SK-N-SH treated with all-trans-retinoic acid at 6 μM for 48 hours (cell line): ENCODE data around the gene SIGLEC10.

Experiments
- ARNTL ChIP-seq: fragments of 450-650 bp; formaldehyde crosslinking; IDR thresholded peaks from 2 replicates; pipeline ENCODE4 v1.5.0; 2020; ENCODE audit warnings: low read depth, mild to moderate bottlenecking, moderate library complexity, borderline replicate concordance
- BACH2 ChIP-seq: fragments of 250-450 bp; sonication (Bioruptor Pico); IDR thresholded peaks from 2 replicates; pipeline ENCODE4 v1.9.0; 2021; ENCODE audit warnings: mild to moderate bottlenecking, borderline replicate concordance
- CREB5 ChIP-seq: fragments of 250-450 bp; sonication (Bioruptor Pico); IDR thresholded peaks from 2 replicates; pipeline ENCODE4 v1.5.1; 2020; ENCODE audit warnings: low read depth, mild to moderate bottlenecking, moderate library complexity
- CSDC2 ChIP-seq: fragments of 250-450 bp; sonication (Bioruptor Pico); IDR thresholded peaks from 2 replicates; pipeline ENCODE4 v1.5.0; 2020; ENCODE audit warnings: mild to moderate bottlenecking, moderate library complexity
- CSRNP3 ChIP-seq: fragments of 250-450 bp; sonication (Bioruptor Pico); IDR thresholded peaks from 2 replicates; pipeline ENCODE4 v1.5.1; 2021; ENCODE audit warnings: mild to moderate bottlenecking, moderate library complexity
- POU6F1 ChIP-seq: fragments of 250-450 bp; sonication (Bioruptor Pico); IDR thresholded peaks from 2 replicates; pipeline ENCODE4 v1.8.0; 2021; ENCODE audit warnings: low read depth, mild to moderate bottlenecking, moderate library complexity, borderline replicate concordance
- RARB ChIP-seq: fragments of 250-450 bp; sonication (Bioruptor Pico); IDR thresholded peaks from 2 replicates; pipeline ENCODE4 v1.8.0; 2021; ENCODE audit warnings: mild to moderate bottlenecking, moderate library complexity
- SNAI2 ChIP-seq: fragments of 250-450 bp; sonication (Bioruptor Pico); IDR thresholded peaks from 2 replicates; pipeline ENCODE4 v1.5.0; 2020; ENCODE audit warnings: mild to moderate bottlenecking, moderate library complexity
- TCF4 ChIP-seq: fragments of 250-450 bp; sonication (Bioruptor Pico); IDR thresholded peaks from 2 replicates; pipeline ENCODE4 v1.8.0; 2021; ENCODE audit warnings: mild to moderate bottlenecking, moderate library complexity, borderline replicate concordance
- TSHZ2 ChIP-seq: fragments of 250-450 bp; sonication (Bioruptor Pico); IDR thresholded peaks from 2 replicates; pipeline ENCODE4 v1.5.0; 2020; ENCODE audit warnings: mild to moderate bottlenecking, moderate library complexity
- ZC3H10 ChIP-seq: fragments of 250-450 bp; sonication (Bioruptor Pico); IDR thresholded peaks from 2 replicates; pipeline ENCODE4 v1.5.1; 2021; ENCODE audit warnings: mild to moderate bottlenecking, moderate library complexity
- ZFP3 ChIP-seq: fragments of 250-450 bp; sonication (Bioruptor Pico); IDR thresholded peaks from 2 replicates; pipeline ENCODE4 v1.5.0; 2020; ENCODE audit warnings: mild to moderate bottlenecking, moderate library complexity
- ZNF8 ChIP-seq: fragments of 450-650 bp; formaldehyde crosslinking; IDR thresholded peaks from 2 replicates; pipeline ENCODE4 v1.5.0; 2020; ENCODE audit warnings: mild to moderate bottlenecking, moderate library complexity

- TF ChIP-seq CREB5 (CRISPR knock-in tag) (no peak), CSDC2 (no peak), SNAI2 (CRISPR knock-in tag) (no peak), RARB (CRISPR knock-in tag) (no peak), TSHZ2 (CRISPR knock-in tag) (no peak), ZC3H10 (CRISPR knock-in tag) (no peak), ZNF8 (CRISPR knock-in tag) (no peak), POU6F1 (CRISPR knock-in tag) (no peak), BACH2 (no peak), TCF4 (no peak), ZFP3 (CRISPR knock-in tag) (no peak), CSRNP3 (CRISPR knock-in tag) (no peak), ARNTL (CRISPR knock-in tag) (no peak)
Observed at GRCh38 chr19:51372649-51373504, 44.6 kb downstream of the SIGLEC10 start, which contains the start of gene NKG7.
